HEK293 (cell line): Measurements from ENCODE around the gene RASSF3.

Experiments used
- CTCF ChIA-PET: fragments of 350-600 bp; formaldehyde crosslinking; extraction: SDS; loops from one replicate; lab custom pipeline; 2021; ENCODE audit warnings: antibody characterized with exemption; lab: Yijun Ruan, JAX
- POLR2A ChIA-PET: fragments of 300-600 bp; formaldehyde crosslinking; extraction: SDS; loops from one replicate; lab custom pipeline; 2020; ENCODE audit warnings: antibody characterized with exemption, inconsistent platforms; lab: Yijun Ruan, JAX
- H3K27ac ChIP-seq: fragments of 200-500 bp; sonication (Bioruptor generic); 2 replicates; pipeline ENCODE4 v1.5.1; 2014; ENCODE audit warnings: low read depth, low read length, control low read depth, inconsistent platforms; ENCODE audit errors: extremely low read depth
- H3K36me3 ChIP-seq, 2 experiments: fragments of 200-500 bp in 1 of 2; sonication (Bioruptor generic) in 1 of 2; 1 replicate in 1 of 2; 2 replicates in 1 of 2; pipeline ENCODE4 v1.5.1; 2014 to 2017; ENCODE audit warnings: inconsistent platforms in 2 of 2, low read length in 2 of 2; ENCODE audit not compliant: control insufficient read depth in 2 of 2, insufficient read depth in 1 of 2
- H3K4me1 ChIP-seq: fragments of 200-500 bp; sonication (Bioruptor generic); 2 replicates; pipeline ENCODE4 v1.5.1; 2014; ENCODE audit warnings: mild to moderate bottlenecking, low read length, inconsistent platforms; ENCODE audit not compliant: control insufficient read depth, insufficient read depth
- H3K4me3 ChIP-seq: 2 replicates; pipeline ENCODE4 v1.5.1; 2011; ENCODE audit warnings: low read depth, mild to moderate bottlenecking, control low read depth, low read length, moderate library complexity
- H3K9me3 ChIP-seq: fragments of 200-500 bp; sonication (Bioruptor generic); 2 replicates; pipeline ENCODE4 v1.5.1; 2014; ENCODE audit warnings: low read depth, low read length, inconsistent platforms; ENCODE audit not compliant: control insufficient read depth, insufficient read depth
- BCL11A ChIP-seq: fragments of 450-650 bp; formaldehyde crosslinking; IDR thresholded peaks from 2 replicates; pipeline ENCODE4 v1.5.1; 2016; ENCODE audit warnings: low read depth, missing biosample characterization, missing genetic modification characterization
- BCL11B ChIP-seq: fragments of 450-650 bp; formaldehyde crosslinking; IDR thresholded peaks from 2 replicates; pipeline ENCODE4 v1.5.1; 2016; ENCODE audit warnings: low read depth, missing biosample characterization, missing genetic modification characterization
- KLF16 ChIP-seq: fragments of 450-650 bp; formaldehyde crosslinking; IDR thresholded peaks from 2 replicates; pipeline ENCODE4 v1.5.1; 2017; ENCODE audit warnings: missing biosample characterization, missing genetic modification characterization
- KLF7 ChIP-seq: fragments of 450-650 bp; formaldehyde crosslinking; IDR thresholded peaks from 2 replicates; pipeline ENCODE4 v1.5.1; 2016; ENCODE audit warnings: missing biosample characterization, missing genetic modification characterization, borderline replicate concordance
- OVOL3 ChIP-seq: fragments of 450-650 bp; formaldehyde crosslinking; IDR thresholded peaks from 2 replicates; pipeline ENCODE4 v1.5.1; 2016; ENCODE audit warnings: missing biosample characterization, missing genetic modification characterization
- PRDM1 ChIP-seq: fragments of 450-650 bp; formaldehyde crosslinking; IDR thresholded peaks from 2 replicates; pipeline ENCODE4; 2016; ENCODE audit warnings: missing biosample characterization, missing genetic modification characterization
- ZBTB48 ChIP-seq: fragments of 450-650 bp; formaldehyde crosslinking; IDR thresholded peaks from 2 replicates; pipeline ENCODE4 v1.5.1; 2016; ENCODE audit warnings: missing biosample characterization, missing genetic modification characterization
- ZNF114 ChIP-seq: fragments of 450-650 bp; formaldehyde crosslinking; IDR thresholded peaks from 2 replicates; pipeline ENCODE4 v1.5.0; 2017; ENCODE audit warnings: missing biosample characterization, missing genetic modification characterization
- ZNF16 ChIP-seq: fragments of 450-650 bp; formaldehyde crosslinking; IDR thresholded peaks from 2 replicates; pipeline ENCODE4 v1.5.1; 2016; ENCODE audit warnings: low read depth, missing biosample characterization, missing genetic modification characterization
- ZNF175 ChIP-seq: fragments of 450-650 bp; formaldehyde crosslinking; IDR thresholded peaks from 2 replicates; pipeline ENCODE4 v1.5.1; 2016; ENCODE audit warnings: missing biosample characterization, missing genetic modification characterization
- ZNF324 ChIP-seq: fragments of 450-650 bp; formaldehyde crosslinking; IDR thresholded peaks from 2 replicates; pipeline ENCODE4 v1.5.1; 2016; ENCODE audit warnings: missing biosample characterization, missing genetic modification characterization
- ZNF510 ChIP-seq: fragments of 450-650 bp; formaldehyde crosslinking; IDR thresholded peaks from 2 replicates; pipeline ENCODE4 v1.5.1; 2018; ENCODE audit warnings: mild to moderate bottlenecking, missing genetic modification characterization, missing biosample characterization; ENCODE audit not compliant: insufficient replicate concordance
- ZSCAN16 ChIP-seq: fragments of 450-650 bp; formaldehyde crosslinking; IDR thresholded peaks from 2 replicates; pipeline ENCODE4 v1.5.1; 2016; ENCODE audit warnings: missing biosample characterization, missing genetic modification characterization
- ZSCAN5A ChIP-seq: fragments of 450-650 bp; formaldehyde crosslinking; IDR thresholded peaks from 2 replicates; pipeline ENCODE4 v1.5.1; 2016; ENCODE audit warnings: missing biosample characterization, missing genetic modification characterization
- TF ChIP-seq, protein P1 (sequence below): fragments of 450-650 bp; formaldehyde crosslinking; IDR thresholded peaks from 2 replicates; pipeline ENCODE4 v1.5.1; 2016; ENCODE audit warnings: missing biosample characterization, missing genetic modification characterization
- TF ChIP-seq, protein P2 (sequence below): fragments of 450-650 bp; formaldehyde crosslinking; IDR thresholded peaks from 2 replicates; pipeline ENCODE4 v1.5.1; 2016; ENCODE audit warnings: missing biosample characterization, missing genetic modification characterization, borderline replicate concordance
- TF ChIP-seq, protein P3 (sequence below): sonication (generic); formaldehyde crosslinking; IDR thresholded peaks from 2 replicates; pipeline ENCODE4 v1.8.1; 2022; ENCODE audit warnings: mild to moderate bottlenecking, moderate library complexity, missing genetic modification reagents

Gene RASSF3

DNA sequence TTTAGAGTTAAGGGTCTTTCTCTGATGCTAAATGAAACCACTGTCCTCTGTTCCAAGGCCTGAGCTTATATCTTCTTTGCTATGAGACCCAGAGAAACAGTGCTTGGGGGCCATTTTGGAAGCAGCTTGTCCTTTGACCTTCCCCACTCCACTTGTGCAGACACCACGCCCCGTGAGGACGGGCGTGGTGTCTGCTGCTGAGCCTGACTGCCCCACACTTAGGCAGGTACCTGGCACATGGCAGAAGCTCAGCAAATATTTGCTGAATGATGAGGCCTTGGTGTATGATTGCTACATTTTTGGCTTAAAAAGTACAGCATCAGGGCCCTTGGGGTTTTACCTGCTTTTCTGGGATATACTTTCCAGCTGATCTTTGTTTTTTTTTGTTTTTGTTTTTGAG is 69.9 kb downstream of the RASSF3 start:
- Histone ChIP-seq H3K4me1 (peaks cover 38% of the 10 kb centered on the region), H3K9me3 (no peaks in the 10 kb centered on the region), H3K27ac (peak overlapping the region; percentile 49), H3K36me3 (peaks cover 2 to 5% of the 10 kb centered on the region in 2 experiments; a peak in 2 of 3 replicates), H3K4me3 (no peak overlapping the region)
- ChIA-PET CTCF (interaction anchor here (0.6 to 4.7 kb wide), 4 partner anchors 17 to 1455 kb away, joined by 3 to 15 read pairs (median 6); no protein-coding TSS in a partner anchor), POLR2A (interaction anchor here (1.0 to 1.3 kb wide), 3 partner anchors 14 to 97 kb away, joined by 3 to 5 read pairs (median 3); no protein-coding TSS in a partner anchor)
- TF ChIP-seq ZBTB48 (tag by site-specific recombination) (no peak), ZNF114 (tag by site-specific recombination) (no peak), ZSCAN16 (tag by site-specific recombination) (no peak)
- TF ChIP-seq, protein P1, sequence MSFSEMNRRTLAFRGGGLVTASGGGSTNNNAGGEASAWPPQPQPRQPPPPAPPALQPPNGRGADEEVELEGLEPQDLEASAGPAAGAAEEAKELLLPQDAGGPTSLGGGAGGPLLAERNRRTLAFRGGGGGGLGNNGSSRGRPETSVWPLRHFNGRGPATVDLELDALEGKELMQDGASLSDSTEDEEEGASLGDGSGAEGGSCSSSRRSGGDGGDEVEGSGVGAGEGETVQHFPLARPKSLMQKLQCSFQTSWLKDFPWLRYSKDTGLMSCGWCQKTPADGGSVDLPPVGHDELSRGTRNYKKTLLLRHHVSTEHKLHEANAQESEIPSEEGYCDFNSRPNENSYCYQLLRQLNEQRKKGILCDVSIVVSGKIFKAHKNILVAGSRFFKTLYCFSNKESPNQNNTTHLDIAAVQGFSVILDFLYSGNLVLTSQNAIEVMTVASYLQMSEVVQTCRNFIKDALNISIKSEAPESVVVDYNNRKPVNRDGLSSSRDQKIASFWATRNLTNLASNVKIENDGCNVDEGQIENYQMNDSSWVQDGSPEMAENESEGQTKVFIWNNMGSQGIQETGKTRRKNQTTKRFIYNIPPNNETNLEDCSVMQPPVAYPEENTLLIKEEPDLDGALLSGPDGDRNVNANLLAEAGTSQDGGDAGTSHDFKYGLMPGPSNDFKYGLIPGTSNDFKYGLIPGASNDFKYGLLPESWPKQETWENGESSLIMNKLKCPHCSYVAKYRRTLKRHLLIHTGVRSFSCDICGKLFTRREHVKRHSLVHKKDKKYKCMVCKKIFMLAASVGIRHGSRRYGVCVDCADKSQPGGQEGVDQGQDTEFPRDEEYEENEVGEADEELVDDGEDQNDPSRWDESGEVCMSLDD = no peak

DNA sequence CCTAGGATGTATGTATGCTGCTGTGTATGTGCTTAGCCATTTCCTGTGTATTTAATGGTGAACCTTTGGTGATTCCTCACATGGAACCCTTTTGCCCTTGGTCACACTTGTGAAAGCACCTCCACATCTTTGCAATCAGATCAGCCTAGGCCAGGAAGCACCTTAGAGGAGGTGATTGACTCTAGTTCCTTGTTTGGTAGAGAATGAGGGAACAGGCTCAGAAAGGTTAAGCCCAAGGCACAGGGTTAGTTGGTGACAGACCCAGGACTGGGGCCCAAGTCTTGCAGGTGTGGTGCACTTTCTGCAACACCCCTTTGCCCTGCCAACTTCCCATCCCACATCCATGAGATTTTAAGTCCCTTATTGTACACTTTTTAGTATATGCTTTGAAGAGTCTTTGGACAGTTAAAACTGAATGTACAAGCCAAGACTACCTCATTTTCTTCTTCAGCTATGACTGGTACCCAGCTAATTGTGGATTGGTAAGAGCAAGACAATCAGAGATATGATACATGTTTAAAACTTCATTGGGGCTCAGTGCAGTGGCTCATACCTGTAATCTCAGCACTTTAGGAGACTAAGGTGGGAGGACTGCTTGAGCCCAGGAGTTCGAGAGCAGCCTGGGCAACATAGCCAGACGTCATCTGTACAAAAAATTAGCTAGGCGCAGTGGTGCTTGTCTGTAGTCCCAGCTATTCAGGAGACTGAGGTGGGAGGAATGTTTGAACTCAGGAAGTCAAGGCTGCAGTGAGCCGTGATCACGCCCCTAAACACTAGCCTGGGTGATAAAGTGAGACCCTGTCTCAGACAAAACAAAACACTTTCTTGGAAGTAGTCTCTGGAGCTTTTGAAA is 71.1 kb downstream of the RASSF3 start:
- POLR2A ChIA-PET = no interaction called here
- Histone ChIP-seq H3K9me3 (no peaks in the 10 kb centered on the region), H3K4me3 (no peak overlapping the region), H3K4me1 (peaks cover 33% of the 10 kb centered on the region), H3K27ac (peak overlapping the region; percentile 28; the same call in 1 of the 2 replicates), H3K36me3 (peaks cover 6 to 9% of the 10 kb centered on the region in 2 experiments; a peak in 2 of 3 replicates)
- TF ChIP-seq OVOL3 (tag by site-specific recombination) = no peak
- no peak for TF ChIP-seq PRDM1 (tag by site-specific recombination)
- TF ChIP-seq BCL11B = no peak
- TF ChIP-seq, protein P2, sequence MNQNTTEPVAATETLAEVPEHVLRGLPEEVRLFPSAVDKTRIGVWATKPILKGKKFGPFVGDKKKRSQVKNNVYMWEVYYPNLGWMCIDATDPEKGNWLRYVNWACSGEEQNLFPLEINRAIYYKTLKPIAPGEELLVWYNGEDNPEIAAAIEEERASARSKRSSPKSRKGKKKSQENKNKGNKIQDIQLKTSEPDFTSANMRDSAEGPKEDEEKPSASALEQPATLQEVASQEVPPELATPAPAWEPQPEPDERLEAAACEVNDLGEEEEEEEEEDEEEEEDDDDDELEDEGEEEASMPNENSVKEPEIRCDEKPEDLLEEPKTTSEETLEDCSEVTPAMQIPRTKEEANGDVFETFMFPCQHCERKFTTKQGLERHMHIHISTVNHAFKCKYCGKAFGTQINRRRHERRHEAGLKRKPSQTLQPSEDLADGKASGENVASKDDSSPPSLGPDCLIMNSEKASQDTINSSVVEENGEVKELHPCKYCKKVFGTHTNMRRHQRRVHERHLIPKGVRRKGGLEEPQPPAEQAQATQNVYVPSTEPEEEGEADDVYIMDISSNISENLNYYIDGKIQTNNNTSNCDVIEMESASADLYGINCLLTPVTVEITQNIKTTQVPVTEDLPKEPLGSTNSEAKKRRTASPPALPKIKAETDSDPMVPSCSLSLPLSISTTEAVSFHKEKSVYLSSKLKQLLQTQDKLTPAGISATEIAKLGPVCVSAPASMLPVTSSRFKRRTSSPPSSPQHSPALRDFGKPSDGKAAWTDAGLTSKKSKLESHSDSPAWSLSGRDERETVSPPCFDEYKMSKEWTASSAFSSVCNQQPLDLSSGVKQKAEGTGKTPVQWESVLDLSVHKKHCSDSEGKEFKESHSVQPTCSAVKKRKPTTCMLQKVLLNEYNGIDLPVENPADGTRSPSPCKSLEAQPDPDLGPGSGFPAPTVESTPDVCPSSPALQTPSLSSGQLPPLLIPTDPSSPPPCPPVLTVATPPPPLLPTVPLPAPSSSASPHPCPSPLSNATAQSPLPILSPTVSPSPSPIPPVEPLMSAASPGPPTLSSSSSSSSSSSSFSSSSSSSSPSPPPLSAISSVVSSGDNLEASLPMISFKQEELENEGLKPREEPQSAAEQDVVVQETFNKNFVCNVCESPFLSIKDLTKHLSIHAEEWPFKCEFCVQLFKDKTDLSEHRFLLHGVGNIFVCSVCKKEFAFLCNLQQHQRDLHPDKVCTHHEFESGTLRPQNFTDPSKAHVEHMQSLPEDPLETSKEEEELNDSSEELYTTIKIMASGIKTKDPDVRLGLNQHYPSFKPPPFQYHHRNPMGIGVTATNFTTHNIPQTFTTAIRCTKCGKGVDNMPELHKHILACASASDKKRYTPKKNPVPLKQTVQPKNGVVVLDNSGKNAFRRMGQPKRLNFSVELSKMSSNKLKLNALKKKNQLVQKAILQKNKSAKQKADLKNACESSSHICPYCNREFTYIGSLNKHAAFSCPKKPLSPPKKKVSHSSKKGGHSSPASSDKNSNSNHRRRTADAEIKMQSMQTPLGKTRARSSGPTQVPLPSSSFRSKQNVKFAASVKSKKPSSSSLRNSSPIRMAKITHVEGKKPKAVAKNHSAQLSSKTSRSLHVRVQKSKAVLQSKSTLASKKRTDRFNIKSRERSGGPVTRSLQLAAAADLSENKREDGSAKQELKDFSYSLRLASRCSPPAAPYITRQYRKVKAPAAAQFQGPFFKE (tag by site-specific recombination) = no peak
- no peak for TF ChIP-seq KLF7
- no peak for TF ChIP-seq ZNF175
- no peak for TF ChIP-seq ZNF510 (tag by site-specific recombination)
- no peak for TF ChIP-seq KLF16 (tag by site-specific recombination)
- TF ChIP-seq, protein P3, sequence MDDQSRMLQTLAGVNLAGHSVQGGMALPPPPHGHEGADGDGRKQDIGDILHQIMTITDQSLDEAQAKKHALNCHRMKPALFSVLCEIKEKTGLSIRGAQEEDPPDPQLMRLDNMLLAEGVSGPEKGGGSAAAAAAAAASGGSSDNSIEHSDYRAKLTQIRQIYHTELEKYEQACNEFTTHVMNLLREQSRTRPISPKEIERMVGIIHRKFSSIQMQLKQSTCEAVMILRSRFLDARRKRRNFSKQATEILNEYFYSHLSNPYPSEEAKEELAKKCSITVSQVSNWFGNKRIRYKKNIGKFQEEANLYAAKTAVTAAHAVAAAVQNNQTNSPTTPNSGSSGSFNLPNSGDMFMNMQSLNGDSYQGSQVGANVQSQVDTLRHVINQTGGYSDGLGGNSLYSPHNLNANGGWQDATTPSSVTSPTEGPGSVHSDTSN (CRISPR knock-in tag) = no peak
- TF ChIP-seq BCL11A = no peak
- TF ChIP-seq ZNF324 (tag by site-specific recombination) = no peak
- no peak for TF ChIP-seq ZNF16 (tag by site-specific recombination)
- no peak for TF ChIP-seq ZSCAN5A (tag by site-specific recombination)
- CTCF ChIA-PET = interaction anchor here (0.6 to 4.7 kb wide), 4 partner anchors 11 to 132 kb away, joined by 3 to 15 read pairs (median 6); no protein-coding TSS in a partner anchor
